ENCODE results near the gene PTPRT.
"Not testable (repeated sequence)": the region's sequence is repeated elsewhere in the genome, so short reads cannot be mapped to it uniquely, and the experiment has no call there.

The PTPRT gene

GRCh38 chr20:42920776-42921175, 268.9 kb downstream of the PTPRT start:
- no peak for FAIRE-seq
- no peak for DNase-seq (ENCODE audit: insufficient read length)
- TF ChIP-seq POLR2AphosphoS5 (IDR thresholded peaks at IDR 0.05; ENCODE audit: low read depth, low read length) (no peak), TAF1 (IDR thresholded peaks at IDR 0.05; ENCODE audit: borderline replicate concordance, low read depth, low read length) (no peak), POLR2A (IDR thresholded peaks at IDR 0.05; ENCODE audit: low read depth, low read length) (no peak)

- no peak for DNase-seq (ENCODE audit: insufficient read length)
- no peak for TF ChIP-seq POLR2AphosphoS5 (IDR thresholded peaks at IDR 0.05; ENCODE audit: low read depth, low read length)
- TF ChIP-seq POLR2A (IDR thresholded peaks at IDR 0.05; ENCODE audit: low read depth, low read length) = no peak
- no peak for TF ChIP-seq TAF1 (IDR thresholded peaks at IDR 0.05; ENCODE audit: borderline replicate concordance, low read depth, low read length)
- FAIRE-seq = no peak
Measured at GRCh38 chr20:42919316-42919715, 270.4 kb downstream of the PTPRT start.

GRCh38 chr20:42915081-42915480, 274.6 kb downstream of the PTPRT start:
- FAIRE-seq = no peak
- no peak for DNase-seq (ENCODE audit: insufficient read length)
- TF ChIP-seq POLR2A (IDR thresholded peaks at IDR 0.05; ENCODE audit: low read depth, low read length) (no peak), TAF1 (IDR thresholded peaks at IDR 0.05; ENCODE audit: borderline replicate concordance, low read depth, low read length) (no peak), POLR2AphosphoS5 (IDR thresholded peaks at IDR 0.05; ENCODE audit: low read depth, low read length) (no peak)

GRCh38 chr20:42914302-42914701, 275.4 kb downstream of the PTPRT start:
- TF ChIP-seq POLR2A (IDR thresholded peaks at IDR 0.05; ENCODE audit: low read depth, low read length) = no peak
- TF ChIP-seq POLR2AphosphoS5 (IDR thresholded peaks at IDR 0.05; ENCODE audit: low read depth, low read length) = no peak
- no peak for TF ChIP-seq TAF1 (IDR thresholded peaks at IDR 0.05; ENCODE audit: borderline replicate concordance, low read depth, low read length)
- FAIRE-seq = no peak
- no peak for DNase-seq (ENCODE audit: insufficient read length)

GRCh38 chr20:42910808-42911207, 278.9 kb downstream of the PTPRT start:
- DNase-seq (ENCODE audit: insufficient read length); FAIRE-seq: not testable (repeated sequence)

- TF ChIP-seq TAF1 (IDR thresholded peaks at IDR 0.05; ENCODE audit: borderline replicate concordance, low read depth, low read length) = no peak
- no peak for TF ChIP-seq POLR2A (IDR thresholded peaks at IDR 0.05; ENCODE audit: low read depth, low read length)
- TF ChIP-seq POLR2AphosphoS5 (IDR thresholded peaks at IDR 0.05; ENCODE audit: low read depth, low read length) = no peak
- DNase-seq (ENCODE audit: insufficient read length) (no peak), FAIRE-seq (no peak)
Measured at GRCh38 chr20:42907730-42908129, 282.0 kb downstream of the PTPRT start.

GRCh38 chr20:42906120-42906519, 283.6 kb downstream of the PTPRT start:
- no peak for FAIRE-seq
- TF ChIP-seq POLR2A (IDR thresholded peaks at IDR 0.05; ENCODE audit: low read depth, low read length) (no peak), POLR2AphosphoS5 (IDR thresholded peaks at IDR 0.05; ENCODE audit: low read depth, low read length) (no peak), TAF1 (IDR thresholded peaks at IDR 0.05; ENCODE audit: borderline replicate concordance, low read depth, low read length) (no peak)
- no peak for DNase-seq (ENCODE audit: insufficient read length)

GRCh38 chr20:42902509-42902908, 287.2 kb downstream of the PTPRT start:
- no peak for DNase-seq (ENCODE audit: insufficient read length)
- TF ChIP-seq TAF1 (IDR thresholded peaks at IDR 0.05; ENCODE audit: borderline replicate concordance, low read depth, low read length) (no peak), POLR2A (IDR thresholded peaks at IDR 0.05; ENCODE audit: low read depth, low read length) (no peak), POLR2AphosphoS5 (IDR thresholded peaks at IDR 0.05; ENCODE audit: low read depth, low read length) (no peak)
- no peak for FAIRE-seq

- no peak for TF ChIP-seq POLR2A (IDR thresholded peaks at IDR 0.05; ENCODE audit: low read depth, low read length)
- no peak for TF ChIP-seq TAF1 (IDR thresholded peaks at IDR 0.05; ENCODE audit: borderline replicate concordance, low read depth, low read length)
- no peak for FAIRE-seq
- no peak for DNase-seq (ENCODE audit: insufficient read length)
Measured at GRCh38 chr20:42901689-42902440, 287.8 kb downstream of the PTPRT start.

GRCh38 chr20:42900764-42901163, 288.9 kb downstream of the PTPRT start:
- not testable (repeated sequence) for FAIRE-seq; DNase-seq (ENCODE audit: insufficient read length)

- TF ChIP-seq TAF1 (IDR thresholded peaks at IDR 0.05; ENCODE audit: borderline replicate concordance, low read depth, low read length) (no peak), POLR2AphosphoS5 (IDR thresholded peaks at IDR 0.05; ENCODE audit: low read depth, low read length) (no peak), POLR2A (IDR thresholded peaks at IDR 0.05; ENCODE audit: low read depth, low read length) (no peak)
- no peak for DNase-seq (ENCODE audit: insufficient read length)
- FAIRE-seq = no peak
Measured at GRCh38 chr20:42895020-42895419, 294.7 kb downstream of the PTPRT start.

- FAIRE-seq = no peak
- TF ChIP-seq TAF1 (IDR thresholded peaks at IDR 0.05; ENCODE audit: borderline replicate concordance, low read depth, low read length) = no peak
- TF ChIP-seq POLR2AphosphoS5 (IDR thresholded peaks at IDR 0.05; ENCODE audit: low read depth, low read length) = no peak
- no peak for TF ChIP-seq POLR2A (IDR thresholded peaks at IDR 0.05; ENCODE audit: low read depth, low read length)
Measured at GRCh38 chr20:42894483-42894882, 295.2 kb downstream of the PTPRT start.

GRCh38 chr20:42889517-42889916, 300.2 kb downstream of the PTPRT start:
- FAIRE-seq (no peak), DNase-seq (ENCODE audit: insufficient read length) (no peak)
- no peak for TF ChIP-seq TAF1 (IDR thresholded peaks at IDR 0.05; ENCODE audit: borderline replicate concordance, low read depth, low read length)
- TF ChIP-seq POLR2A (IDR thresholded peaks at IDR 0.05; ENCODE audit: low read depth, low read length) = no peak
- TF ChIP-seq POLR2AphosphoS5 (IDR thresholded peaks at IDR 0.05; ENCODE audit: low read depth, low read length) = no peak

More at GRCh38 chr20:42894483-42894882, 295.2 kb downstream of the PTPRT start:
- DNase-seq (ENCODE audit: insufficient read length) = no peak

Measured in GM12892 (cell line).